Measurements from ENCODE around the gene CDK4.

CDK4 gene

DNA sequence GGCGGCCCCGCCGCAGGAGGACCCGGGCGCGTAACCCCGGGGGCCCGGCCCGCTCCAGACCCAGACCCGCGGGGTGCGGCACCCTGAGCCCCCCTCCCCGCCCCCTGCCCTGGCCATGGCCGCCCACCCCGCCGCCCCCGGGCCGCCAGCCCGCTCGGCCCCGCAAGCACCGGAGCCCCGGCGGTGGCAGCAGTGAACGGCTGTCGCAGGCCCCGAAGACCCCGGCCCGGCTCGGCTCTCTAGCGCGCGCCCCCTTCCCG is 3.0 kb upstream of the CDK4 start:
- H3K9ac ChIP-seq (ENCODE audit: low read depth, low read length), result no peak overlapping the region
- no peak overlapping the region for H3K27ac ChIP-seq (ENCODE audit: low read depth, low read length)
- H3K9me3 ChIP-seq (ENCODE audit: control insufficient read depth, insufficient read depth, low read length), result no peaks in the 10 kb centered on the region
- peaks cover 9% of the 10 kb centered on the region for H3K36me3 ChIP-seq (ENCODE audit: control insufficient read depth, insufficient read depth, low read length)
- peak overlapping the region; percentile 50; the same call in 1 of the 2 replicates for H3K4me3 ChIP-seq (ENCODE audit: low read depth, low read length)
- peaks cover 26% of the 10 kb centered on the region for H3K4me1 ChIP-seq (ENCODE audit: control insufficient read depth, insufficient read depth, low read length)
- H3K27me3 ChIP-seq (ENCODE audit: control insufficient read depth, insufficient read depth, low read length), result peaks cover 44% of the 10 kb centered on the region

- H3K4me3 ChIP-seq (ENCODE audit: low read depth, low read length), result peak within 1 kb of the TSS; percentile 79
- H3K9me3 ChIP-seq (ENCODE audit: control insufficient read depth, insufficient read depth, low read length), result no peaks in the 10 kb centered on the region
- H3K27ac ChIP-seq (ENCODE audit: low read depth, low read length), result no peak within 1 kb of the TSS
- peaks cover 11% of the 10 kb centered on the region for H3K36me3 ChIP-seq (ENCODE audit: control insufficient read depth, insufficient read depth, low read length)
- peaks cover 26% of the 10 kb centered on the region for H3K4me1 ChIP-seq (ENCODE audit: control insufficient read depth, insufficient read depth, low read length)
- H3K27me3 ChIP-seq (ENCODE audit: control insufficient read depth, insufficient read depth, low read length), result peaks cover 44% of the 10 kb centered on the region
- no peak within 1 kb of the TSS for H3K9ac ChIP-seq (ENCODE audit: low read depth, low read length)
These were observed 2.5 kb upstream of the CDK4 start, which contains the start of gene MARCHF9 for GRCh38 chr12:57754411-57755193. MARCHF9 (plus strand) TSS chr12:57755103; CDS start chr12:57755529, 426 bp downstream.

GRCh38 chr12:57753756-57754337 is 1.7 kb upstream of the CDK4 start:
- H3K27ac ChIP-seq (ENCODE audit: low read depth, low read length), result no peak overlapping the region
- peak overlapping the region; percentile 79 for H3K4me3 ChIP-seq (ENCODE audit: low read depth, low read length)
- H3K4me1 ChIP-seq (ENCODE audit: control insufficient read depth, insufficient read depth, low read length), result peaks cover 26% of the 10 kb centered on the region
- no peak overlapping the region for H3K9ac ChIP-seq (ENCODE audit: low read depth, low read length)
- H3K9me3 ChIP-seq (ENCODE audit: control insufficient read depth, insufficient read depth, low read length), result no peaks in the 10 kb centered on the region
- peaks cover 44% of the 10 kb centered on the region for H3K27me3 ChIP-seq (ENCODE audit: control insufficient read depth, insufficient read depth, low read length)
- peaks cover 19% of the 10 kb centered on the region for H3K36me3 ChIP-seq (ENCODE audit: control insufficient read depth, insufficient read depth, low read length)

GRCh38 chr12:57752668-57753000 is 524 bp upstream of the CDK4 start:
- Histone ChIP-seq H3K27ac (ENCODE audit: low read depth, low read length) (peak overlapping the region; percentile 7), H3K4me3 (ENCODE audit: low read depth, low read length) (peak overlapping the region; percentile 49), H3K9ac (ENCODE audit: low read depth, low read length) (no peak overlapping the region), H3K9me3 (ENCODE audit: control insufficient read depth, insufficient read depth, low read length) (no peaks in the 10 kb centered on the region), H3K27me3 (ENCODE audit: control insufficient read depth, insufficient read depth, low read length) (peaks cover 35% of the 10 kb centered on the region), H3K4me1 (ENCODE audit: control insufficient read depth, insufficient read depth, low read length) (peaks cover 26% of the 10 kb centered on the region), H3K36me3 (ENCODE audit: control insufficient read depth, insufficient read depth, low read length) (peaks cover 29% of the 10 kb centered on the region)

GRCh38 chr12:57751432-57751787 is 700 bp downstream of the CDK4 start:
- peak overlapping the region; percentile 96 for H3K9ac ChIP-seq (ENCODE audit: low read depth, low read length)
- H3K4me3 ChIP-seq (ENCODE audit: low read depth, low read length), result peak overlapping the region; percentile 91
- peak overlapping the region; percentile 90 for H3K27ac ChIP-seq (ENCODE audit: low read depth, low read length)
- H3K27me3 ChIP-seq (ENCODE audit: control insufficient read depth, insufficient read depth, low read length), result peaks cover 25% of the 10 kb centered on the region
- no peaks in the 10 kb centered on the region for H3K9me3 ChIP-seq (ENCODE audit: control insufficient read depth, insufficient read depth, low read length)
- peaks cover 26% of the 10 kb centered on the region for H3K4me1 ChIP-seq (ENCODE audit: control insufficient read depth, insufficient read depth, low read length)
- H3K36me3 ChIP-seq (ENCODE audit: control insufficient read depth, insufficient read depth, low read length), result peaks cover 41% of the 10 kb centered on the region

GRCh38 chr12:57750561-57751431 is 1.3 kb downstream of the CDK4 start:
- Histone ChIP-seq H3K27ac (ENCODE audit: low read depth, low read length) (peak overlapping the region; percentile 90), H3K27me3 (ENCODE audit: control insufficient read depth, insufficient read depth, low read length) (peaks cover 19% of the 10 kb centered on the region), H3K9me3 (ENCODE audit: control insufficient read depth, insufficient read depth, low read length) (no peaks in the 10 kb centered on the region), H3K4me1 (ENCODE audit: control insufficient read depth, insufficient read depth, low read length) (peaks cover 22% of the 10 kb centered on the region), H3K9ac (ENCODE audit: low read depth, low read length) (peak overlapping the region; percentile 96; the same call in 1 of the 2 replicates), H3K36me3 (ENCODE audit: control insufficient read depth, insufficient read depth, low read length) (peaks cover 45% of the 10 kb centered on the region), H3K4me3 (ENCODE audit: low read depth, low read length) (peak overlapping the region; percentile 91)

DNA sequence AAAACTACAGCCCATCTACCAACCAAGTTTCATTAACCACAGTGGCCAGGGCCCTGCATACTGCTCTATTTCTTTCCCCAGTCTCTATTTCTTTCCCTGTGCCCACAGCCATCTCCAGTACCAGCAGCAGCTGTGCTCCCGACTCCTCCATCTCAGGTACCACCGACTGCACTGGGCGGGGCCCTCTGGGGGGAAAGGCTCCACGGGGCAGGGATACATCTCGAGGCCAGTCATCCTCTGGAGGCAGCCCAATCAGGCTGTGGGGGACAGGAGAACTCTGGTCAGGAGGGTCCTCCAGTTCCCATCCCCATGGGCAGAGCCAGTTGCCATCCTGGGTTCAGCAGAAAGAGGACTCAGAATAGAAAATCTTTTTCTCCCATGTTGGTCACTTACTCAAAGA is 3.0 kb downstream of the CDK4 start:
- Histone ChIP-seq H3K9me3 (ENCODE audit: control insufficient read depth, insufficient read depth, low read length) (no peaks in the 10 kb centered on the region), H3K4me3 (ENCODE audit: low read depth, low read length) (no peak overlapping the region), H3K27ac (ENCODE audit: low read depth, low read length) (no peak overlapping the region), H3K4me1 (ENCODE audit: control insufficient read depth, insufficient read depth, low read length) (peaks cover 19% of the 10 kb centered on the region), H3K36me3 (ENCODE audit: control insufficient read depth, insufficient read depth, low read length) (peaks cover 45% of the 10 kb centered on the region), H3K9ac (ENCODE audit: low read depth, low read length) (no peak overlapping the region), H3K27me3 (ENCODE audit: control insufficient read depth, insufficient read depth, low read length) (peaks cover 10% of the 10 kb centered on the region)

GRCh38 chr12:57746025-57746424 is 6.1 kb downstream of the CDK4 start:
- Histone ChIP-seq H3K36me3 (ENCODE audit: control insufficient read depth, insufficient read depth, low read length) (peaks cover 44% of the 10 kb centered on the region), H3K4me1 (ENCODE audit: control insufficient read depth, insufficient read depth, low read length) (peaks cover 4% of the 10 kb centered on the region), H3K27ac (ENCODE audit: low read depth, low read length) (peak overlapping the region; percentile 99), H3K9me3 (ENCODE audit: control insufficient read depth, insufficient read depth, low read length) (no peaks in the 10 kb centered on the region), H3K4me3 (ENCODE audit: low read depth, low read length) (peak overlapping the region; percentile 92), H3K27me3 (ENCODE audit: control insufficient read depth, insufficient read depth, low read length) (peaks cover 18% of the 10 kb centered on the region), H3K9ac (ENCODE audit: low read depth, low read length) (no peak overlapping the region)

- H3K27me3 ChIP-seq (ENCODE audit: control insufficient read depth, insufficient read depth, low read length), result peaks cover 23% of the 10 kb centered on the region
- H3K4me1 ChIP-seq (ENCODE audit: control insufficient read depth, insufficient read depth, low read length), result no peaks in the 10 kb centered on the region
- peak overlapping the region; percentile 99 for H3K27ac ChIP-seq (ENCODE audit: low read depth, low read length)
- H3K36me3 ChIP-seq (ENCODE audit: control insufficient read depth, insufficient read depth, low read length), result peaks cover 39% of the 10 kb centered on the region
- peak overlapping the region; percentile 93 for H3K9ac ChIP-seq (ENCODE audit: low read depth, low read length)
- no peaks in the 10 kb centered on the region for H3K9me3 ChIP-seq (ENCODE audit: control insufficient read depth, insufficient read depth, low read length)
- peak overlapping the region; percentile 92 for H3K4me3 ChIP-seq (ENCODE audit: low read depth, low read length)
These were observed 6.6 kb downstream of the CDK4 start for GRCh38 chr12:57745485-57745881.

DNA sequence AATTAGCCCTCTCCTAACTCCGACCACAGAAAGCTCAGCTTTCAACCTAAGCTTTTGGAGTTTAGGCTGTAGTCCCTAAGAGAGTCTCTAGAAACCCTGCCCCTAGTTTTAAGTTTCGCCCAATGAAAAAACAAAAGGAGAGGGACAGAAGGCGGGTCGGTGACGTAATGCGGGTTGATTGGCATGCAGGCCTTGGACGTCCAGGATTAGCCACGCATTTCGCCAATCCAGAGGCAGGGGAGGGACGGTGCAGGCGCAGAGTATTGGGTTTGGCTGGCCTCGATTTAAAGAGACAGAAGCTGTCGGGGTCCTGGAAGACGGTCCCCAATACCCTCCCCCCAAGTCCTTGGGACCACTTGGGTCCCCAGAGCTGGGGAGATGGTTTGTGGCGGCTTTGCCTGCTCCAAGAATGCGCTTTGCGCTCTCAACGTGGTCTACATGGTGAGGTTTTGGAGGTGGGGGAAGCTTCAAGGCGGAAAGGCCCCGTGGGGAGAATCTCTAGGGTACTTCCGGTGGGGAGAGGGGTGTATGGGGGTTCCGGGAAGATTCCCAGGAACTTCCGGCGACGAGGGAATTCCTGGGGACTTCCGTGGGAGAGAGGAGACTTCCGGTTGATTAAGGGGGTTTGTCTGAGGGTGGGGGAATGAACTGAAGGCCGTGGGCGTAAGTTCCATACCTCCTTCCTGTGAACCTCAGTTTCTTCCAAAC is 7.2 kb downstream of the CDK4 start, which contains the start of gene TSPAN31:
TSPAN31 (plus strand) TSS at position 263 of the 708 bp plus-strand sequence; CDS start at position 379, 116 bp downstream.
- Histone ChIP-seq H3K27me3 (ENCODE audit: control insufficient read depth, insufficient read depth, low read length) (peaks cover 29% of the 10 kb centered on the region), H3K9me3 (ENCODE audit: control insufficient read depth, insufficient read depth, low read length) (no peaks in the 10 kb centered on the region), H3K4me3 (ENCODE audit: low read depth, low read length) (peak within 1 kb of the TSS; percentile 92), H3K4me1 (ENCODE audit: control insufficient read depth, insufficient read depth, low read length) (no peaks in the 10 kb centered on the region), H3K27ac (ENCODE audit: low read depth, low read length) (peak within 1 kb of the TSS; percentile 99), H3K9ac (ENCODE audit: low read depth, low read length) (peak within 1 kb of the TSS; percentile 93), H3K36me3 (ENCODE audit: control insufficient read depth, insufficient read depth, low read length) (peaks cover 34% of the 10 kb centered on the region)

Measured in HUES48 (cell line).